GM21381 (cell line): Measurements from ENCODE around the gene FAM240B.

Experiments
- ATAC-seq: cut with Tn5 transposase; IDR thresholded peaks from one replicate; pipeline ENCODE4 v1.9.1; 2021; ENCODE audit warnings: mild to moderate bottlenecking, moderate library complexity; ENCODE audit not compliant: unreplicated experiment

Gene FAM240B

GRCh38 chr9:38705917-38706316 lies 14.0 kb downstream of the FAM240B start:
- no peak for ATAC-seq

GRCh38 chr9:38700695-38701094 lies 19.2 kb downstream of the FAM240B start:
- ATAC-seq, result no peak

GRCh38 chr9:38699337-38699736 lies 20.6 kb downstream of the FAM240B start:
- no peak for ATAC-seq

- ATAC-seq, result no peak
Measured at GRCh38 chr9:38697776-38698300, 22.1 kb downstream of the FAM240B start.

- no peak for ATAC-seq
Measured at GRCh38 chr9:38696999-38697398, 22.9 kb downstream of the FAM240B start.

- no peak for ATAC-seq
Measured at GRCh38 chr9:38694676-38695075, 25.3 kb downstream of the FAM240B start.

GRCh38 chr9:38692707-38693106 lies 27.2 kb downstream of the FAM240B start:
- no peak for ATAC-seq

- no peak for ATAC-seq
Measured at GRCh38 chr9:38690574-38690973, 29.4 kb downstream of the FAM240B start.

- ATAC-seq, result no peak
Measured at GRCh38 chr9:38689678-38690077, 30.3 kb downstream of the FAM240B start.

GRCh38 chr9:38687992-38688391 lies 31.9 kb downstream of the FAM240B start:
- no peak for ATAC-seq

GRCh38 chr9:38687389-38687842 lies 32.5 kb downstream of the FAM240B start:
- no peak for ATAC-seq

GRCh38 chr9:38686933-38687332 lies 33.0 kb downstream of the FAM240B start:
- no peak for ATAC-seq

- no peak for ATAC-seq
Measured at GRCh38 chr9:38685535-38685934, 34.4 kb downstream of the FAM240B start.

GRCh38 chr9:38683336-38683735 lies 36.6 kb downstream of the FAM240B start:
- no peak for ATAC-seq

- ATAC-seq, result no peak
Measured at GRCh38 chr9:38682713-38683112, 37.2 kb downstream of the FAM240B start.

- ATAC-seq, result no peak
Measured at GRCh38 chr9:38681747-38682227, 38.1 kb downstream of the FAM240B start.

- no peak for ATAC-seq
Measured at GRCh38 chr9:38680837-38681445, 39.0 kb downstream of the FAM240B start.

GRCh38 chr9:38677660-38678303 lies 42.2 kb downstream of the FAM240B start:
- no peak for ATAC-seq

- ATAC-seq, result no peak
Measured at GRCh38 chr9:38675831-38676230, 44.1 kb downstream of the FAM240B start.

- ATAC-seq, result no peak
Measured at GRCh38 chr9:38675211-38675610, 44.7 kb downstream of the FAM240B start.

GRCh38 chr9:38673399-38674193 lies 46.3 kb downstream of the FAM240B start:
- ATAC-seq, result no peak

GRCh38 chr9:38671748-38672147 lies 48.2 kb downstream of the FAM240B start:
- ATAC-seq, result no peak
